Neural progenitor cell (in vitro differentiated cells): Measurements from ENCODE around the gene SV2B. TPM values are rescaled to one million over a fixed set of nuclear protein-coding genes. Genes with fewer than 3 reads are reported as not detected.

Source experiments
- DNase-seq: peaks from one replicate; pipeline ENCODE4 v3.0.0-alpha.2; 2016; ENCODE audit warnings: low spot score
- H2AFZ ChIP-seq: fragments of 200-600 bp; sonication (generic); replicated peaks from 2 replicates; pipeline ENCODE4 v1.6.1; 2016; ENCODE audit warnings: antibody characterized with exemption
- H3F3A ChIP-seq: fragments of 200-600 bp; sonication (generic); 2 replicates; pipeline ENCODE4 v1.6.1; 2016; ENCODE audit warnings: antibody characterized with exemption, low read depth
- H3K27ac ChIP-seq: fragments of 200-600 bp; sonication (generic); 2 replicates; pipeline ENCODE4 v1.5.1; 2016; ENCODE audit warnings: mild to moderate bottlenecking
- H3K27me3 ChIP-seq: fragments of 200-600 bp; sonication (generic); 2 replicates; pipeline ENCODE4 v1.6.1; 2016; ENCODE audit warnings: mild to moderate bottlenecking, moderate library complexity
- H3K36me3 ChIP-seq: fragments of 200-600 bp; sonication (generic); 2 replicates; pipeline ENCODE4 v1.5.1; 2016
- H3K4me1 ChIP-seq: fragments of 200-600 bp; sonication (generic); 2 replicates; pipeline ENCODE4 v1.6.1; 2016; ENCODE audit warnings: mixed run types
- H3K4me2 ChIP-seq: fragments of 200-600 bp; sonication (generic); 2 replicates; pipeline ENCODE4 v1.6.1; 2016
- H3K4me3 ChIP-seq: fragments of 200-600 bp; sonication (generic); 2 replicates; pipeline ENCODE4 v1.5.1; 2016
- H3K79me2 ChIP-seq: fragments of 200-600 bp; sonication (generic); 2 replicates; pipeline ENCODE4 v1.6.1; 2016; ENCODE audit warnings: low read depth
- H3K9ac ChIP-seq: fragments of 200-600 bp; sonication (generic); 2 replicates; pipeline ENCODE4 v1.6.1; 2016
- H3K9me3 ChIP-seq: fragments of 200-600 bp; sonication (generic); 2 replicates; pipeline ENCODE4 v1.5.1; 2016; ENCODE audit warnings: low read depth
- H4K20me1 ChIP-seq: fragments of 200-600 bp; sonication (generic); 2 replicates; pipeline ENCODE4 v1.6.1; 2016; ENCODE audit warnings: low read depth
- H3K27ac Mint-ChIP-seq: 3 replicates; pipeline ENCODE4 v1.8.0; 2021; ENCODE audit warnings: mixed read lengths
- H3K27me3 Mint-ChIP-seq: 2 replicates; pipeline ENCODE4 v1.8.0; 2022; ENCODE audit warnings: low read depth, mild to moderate bottlenecking, inconsistent platforms, moderate library complexity, mixed read lengths; ENCODE audit not compliant: insufficient read depth
- H3K36me3 Mint-ChIP-seq: 3 replicates; pipeline ENCODE4 v1.8.0; 2021; ENCODE audit warnings: mixed read lengths
- H3K4me1 Mint-ChIP-seq: 3 replicates; pipeline ENCODE4 v1.8.0; 2021; ENCODE audit warnings: mixed read lengths
- H3K4me3 Mint-ChIP-seq: 3 replicates; pipeline ENCODE4 v1.8.0; 2021; ENCODE audit warnings: mild to moderate bottlenecking, moderate library complexity, mixed read lengths
- H3K9me3 Mint-ChIP-seq: 3 replicates; pipeline ENCODE4 v1.8.0; 2020; ENCODE audit warnings: mixed read lengths
- EZH2 ChIP-seq: fragments of 200-600 bp; sonication (generic); IDR thresholded peaks from 2 replicates; pipeline ENCODE4 v1.6.1; 2017; ENCODE audit warnings: antibody characterized with exemption, mild to moderate bottlenecking, moderate library complexity
- EZH2phosphoT487 ChIP-seq: fragments of 200-600 bp; sonication (generic); IDR thresholded peaks from 2 replicates; pipeline ENCODE4 v1.6.1; 2017; ENCODE audit warnings: antibody characterized with exemption
- total RNA-seq: library from RNA; depleted of rRNA; stranded (reverse); fragments of >200 nt; gene quantifications from 2 replicates; pipeline ENCODE4 v1.2.3, GENCODE V29; 2015; ENCODE audit warnings: low replicate concordance
- TF ChIP-seq, protein P1 (sequence below): fragments of 200-600 bp; sonication (generic); IDR thresholded peaks from 2 replicates; pipeline ENCODE4 v1.5.1; 2017; ENCODE audit warnings: antibody characterized with exemption, mild to moderate bottlenecking

The SV2B gene
- total RNA-seq, 1 donor from 2014 or later = 0.02 TPM

DNA sequence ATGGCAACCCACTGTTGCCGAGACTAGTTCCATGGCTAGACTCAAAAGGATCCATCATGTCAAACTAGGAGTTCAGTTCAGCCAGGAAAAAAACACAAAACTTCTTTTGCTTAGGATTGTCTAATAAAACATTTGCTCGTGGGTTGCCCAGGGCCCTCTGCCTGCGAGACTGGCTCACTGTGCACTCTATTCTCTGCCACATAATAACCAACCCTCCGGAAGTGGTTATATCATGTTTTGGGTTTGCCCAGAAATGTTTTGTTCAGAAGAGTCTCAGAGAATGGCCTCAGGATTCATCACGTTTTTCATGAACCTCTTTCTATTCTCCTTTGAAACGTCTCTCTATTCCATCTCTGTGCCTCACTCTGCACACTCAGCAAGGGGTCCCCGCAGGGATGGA lies 216.1 kb downstream of the SV2B start:
- no peaks in the 10 kb centered on the region for H3K36me3 Mint-ChIP-seq
- no peak overlapping the region for H3K4me3 ChIP-seq

GRCh38 chr15:91318516-91318915 lies 218.5 kb downstream of the SV2B start:
- Histone ChIP-seq H4K20me1 (no peaks in the 10 kb centered on the region), H3K9me3 (no peaks in the 10 kb centered on the region), H3K27ac (no peak overlapping the region), H2AFZ (no peak overlapping the region), H3K27me3 (no peaks in the 10 kb centered on the region), H3K4me3 (no peak overlapping the region), H3K4me1 (no peaks in the 10 kb centered on the region), H3K4me2 (no peak overlapping the region), H3K9ac (no peak overlapping the region), H3K36me3 (no peaks in the 10 kb centered on the region), H3F3A (no peaks in the 10 kb centered on the region), H3K79me2 (no peaks in the 10 kb centered on the region)
- TF ChIP-seq EZH2phosphoT487 = no peak
- no peak for TF ChIP-seq EZH2
- no peaks in the 10 kb centered on the region for H3K27me3 Mint-ChIP-seq
- DNase-seq = no peak
- H3K27ac Mint-ChIP-seq = no peak overlapping the region
- no peaks in the 10 kb centered on the region for H3K36me3 Mint-ChIP-seq
- H3K9me3 Mint-ChIP-seq = no peaks in the 10 kb centered on the region
- no peak overlapping the region for H3K4me3 Mint-ChIP-seq
- peaks cover 4% of the 10 kb centered on the region for H3K4me1 Mint-ChIP-seq

More for the DNA sequence above, 216.1 kb downstream of the SV2B start:
- no peak overlapping the region for H3K27ac ChIP-seq
- no peak overlapping the region for H3K9ac ChIP-seq
- H2AFZ ChIP-seq = no peak overlapping the region
- H3K79me2 ChIP-seq = no peaks in the 10 kb centered on the region
- H3K27ac Mint-ChIP-seq = no peak overlapping the region
- peaks cover 8% of the 10 kb centered on the region for H3K4me1 Mint-ChIP-seq
- no peaks in the 10 kb centered on the region for H3K27me3 Mint-ChIP-seq
- TF ChIP-seq EZH2 = no peak
- TF ChIP-seq EZH2phosphoT487 = no peak
- TF ChIP-seq, protein P1, sequence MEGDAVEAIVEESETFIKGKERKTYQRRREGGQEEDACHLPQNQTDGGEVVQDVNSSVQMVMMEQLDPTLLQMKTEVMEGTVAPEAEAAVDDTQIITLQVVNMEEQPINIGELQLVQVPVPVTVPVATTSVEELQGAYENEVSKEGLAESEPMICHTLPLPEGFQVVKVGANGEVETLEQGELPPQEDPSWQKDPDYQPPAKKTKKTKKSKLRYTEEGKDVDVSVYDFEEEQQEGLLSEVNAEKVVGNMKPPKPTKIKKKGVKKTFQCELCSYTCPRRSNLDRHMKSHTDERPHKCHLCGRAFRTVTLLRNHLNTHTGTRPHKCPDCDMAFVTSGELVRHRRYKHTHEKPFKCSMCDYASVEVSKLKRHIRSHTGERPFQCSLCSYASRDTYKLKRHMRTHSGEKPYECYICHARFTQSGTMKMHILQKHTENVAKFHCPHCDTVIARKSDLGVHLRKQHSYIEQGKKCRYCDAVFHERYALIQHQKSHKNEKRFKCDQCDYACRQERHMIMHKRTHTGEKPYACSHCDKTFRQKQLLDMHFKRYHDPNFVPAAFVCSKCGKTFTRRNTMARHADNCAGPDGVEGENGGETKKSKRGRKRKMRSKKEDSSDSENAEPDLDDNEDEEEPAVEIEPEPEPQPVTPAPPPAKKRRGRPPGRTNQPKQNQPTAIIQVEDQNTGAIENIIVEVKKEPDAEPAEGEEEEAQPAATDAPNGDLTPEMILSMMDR = no peak
- DNase-seq = no peak
- no peaks in the 10 kb centered on the region for H3F3A ChIP-seq
- no peak overlapping the region for H3K4me3 Mint-ChIP-seq
- H3K27me3 ChIP-seq = no peaks in the 10 kb centered on the region
- no peaks in the 10 kb centered on the region for H3K4me1 ChIP-seq
- no peaks in the 10 kb centered on the region for H3K9me3 Mint-ChIP-seq
- no peak overlapping the region for H3K4me2 ChIP-seq
- H3K9me3 ChIP-seq = no peaks in the 10 kb centered on the region
- no peaks in the 10 kb centered on the region for H3K36me3 ChIP-seq
- no peaks in the 10 kb centered on the region for H4K20me1 ChIP-seq

DNA sequence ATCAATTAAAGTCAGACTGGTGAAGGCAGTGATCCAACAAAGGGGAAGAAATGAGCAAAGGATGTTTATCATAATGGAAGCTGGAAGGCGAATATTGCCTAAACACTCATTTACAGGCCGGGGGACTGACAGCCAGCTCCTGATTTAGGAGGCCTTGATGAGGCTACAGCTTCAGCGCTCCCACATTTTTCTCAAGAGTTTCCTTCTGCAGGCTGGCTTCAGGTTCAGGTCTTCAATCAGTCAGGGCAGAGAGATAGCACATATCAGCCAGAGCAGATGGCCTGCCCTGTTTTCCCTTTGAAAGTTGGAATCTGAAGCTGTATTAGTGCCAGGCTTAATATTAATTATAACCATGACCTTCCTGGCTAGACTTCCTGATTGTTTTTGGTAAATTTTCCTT lies 218.9 kb downstream of the SV2B start:
- Histone ChIP-seq H3F3A (no peaks in the 10 kb centered on the region), H3K9ac (no peak overlapping the region), H3K27me3 (no peaks in the 10 kb centered on the region), H3K4me2 (no peak overlapping the region), H3K36me3 (no peaks in the 10 kb centered on the region), H3K79me2 (no peaks in the 10 kb centered on the region), H2AFZ (no peak overlapping the region), H3K27ac (no peak overlapping the region), H3K9me3 (no peaks in the 10 kb centered on the region), H4K20me1 (no peaks in the 10 kb centered on the region), H3K4me1 (no peaks in the 10 kb centered on the region), H3K4me3 (no peak overlapping the region)
- Mint-ChIP-seq H3K27ac (no peak overlapping the region), H3K4me1 (peaks cover 4% of the 10 kb centered on the region), H3K27me3 (no peaks in the 10 kb centered on the region), H3K36me3 (no peaks in the 10 kb centered on the region), H3K9me3 (no peaks in the 10 kb centered on the region), H3K4me3 (no peak overlapping the region)
- DNase-seq = no peak
- TF ChIP-seq EZH2 = no peak
- TF ChIP-seq, protein P1 = no peak
- TF ChIP-seq EZH2phosphoT487 = no peak

- H2AFZ ChIP-seq = no peak overlapping the region
Measured at GRCh38 chr15:91319371-91320059, 219.5 kb downstream of the SV2B start.

More at GRCh38 chr15:91319371-91320059, 219.5 kb downstream of the SV2B start:
- H3K27me3 Mint-ChIP-seq = no peaks in the 10 kb centered on the region
- DNase-seq = no peak
- no peaks in the 10 kb centered on the region for H3K79me2 ChIP-seq
- H3K9ac ChIP-seq = no peak overlapping the region
- H3K27ac ChIP-seq = no peak overlapping the region
- no peaks in the 10 kb centered on the region for H3F3A ChIP-seq
- H4K20me1 ChIP-seq = no peaks in the 10 kb centered on the region
- H3K36me3 Mint-ChIP-seq = no peaks in the 10 kb centered on the region
- H3K27me3 ChIP-seq = no peaks in the 10 kb centered on the region
- no peaks in the 10 kb centered on the region for H3K36me3 ChIP-seq
- H3K4me3 Mint-ChIP-seq = no peak overlapping the region
- H3K27ac Mint-ChIP-seq = no peak overlapping the region
- H3K4me3 ChIP-seq = no peak overlapping the region
- H3K4me1 ChIP-seq = no peaks in the 10 kb centered on the region
- no peak overlapping the region for H3K4me2 ChIP-seq
- no peaks in the 10 kb centered on the region for H3K9me3 ChIP-seq
- TF ChIP-seq, protein P1 = no peak
- TF ChIP-seq EZH2phosphoT487 (no peak), EZH2 (no peak)
- H3K9me3 Mint-ChIP-seq = no peaks in the 10 kb centered on the region
- peaks cover 4% of the 10 kb centered on the region for H3K4me1 Mint-ChIP-seq
